Gastroesophageal sphincter (tissue), 4 donors: ENCODE measurements around the gene ALDH18A1. TPM values are rescaled to one million over a fixed set of nuclear protein-coding genes. Genes with fewer than 3 reads are reported as not detected.

Experiments used
- ATAC-seq: fragments of 150-250 bp; one replicate; pipeline ENCODE4 v1.9.1; 2016; ENCODE audit warnings: mild to moderate bottlenecking, moderate library complexity
- H3K27ac ChIP-seq, 4 donors: fragments of 200-600 bp; sonication (generic) in 3 of 4; 1 replicate in 3 of 4; 2 replicates in 1 of 4; pipeline ENCODE4 v1.5.1; 2016 to 2019
- H3K27me3 ChIP-seq: fragments of 200-600 bp; sonication (generic); one replicate; pipeline ENCODE4 v1.5.1; 2019
- H3K36me3 ChIP-seq, 2 donors: fragments of 200-600 bp; sonication (generic); one replicate each; pipeline ENCODE4 v1.5.1; 2019; ENCODE audit warnings: control low read depth in 1 of 2
- H3K4me1 ChIP-seq, 3 donors: fragments of 200-600 bp; sonication (generic); 1 replicate in 2 of 3; 2 replicates in 1 of 3; pipeline ENCODE4 v1.5.1; 2016 to 2019; ENCODE audit warnings: control low read depth in 2 of 3
- H3K4me3 ChIP-seq, 2 donors: fragments of 200-600 bp; sonication (generic); one replicate each; pipeline ENCODE4 v1.5.1; 2019; ENCODE audit warnings: mild to moderate bottlenecking in 1 of 2, moderate library complexity in 1 of 2
- H3K9me3 ChIP-seq, 3 donors: fragments of 200-600 bp; sonication (generic); one replicate each; pipeline ENCODE4 v1.5.1; 2017 to 2019; ENCODE audit warnings: control low read depth in 2 of 3
- CTCF ChIP-seq, 4 experiments: fragments of 200-600 bp in 2 of 4; fragments of 450-650 bp in 2 of 4; sonication (generic) in 1 of 4; IDR thresholded peaks; one replicate each; pipeline ENCODE4 v1.5.1; 2017 to 2019; ENCODE audit warnings: antibody characterized with exemption in 4 of 4, mild to moderate bottlenecking in 2 of 4, moderate library complexity in 2 of 4
- EP300 ChIP-seq: sonication (generic); formaldehyde crosslinking; IDR thresholded peaks from one replicate; pipeline ENCODE4 v1.6.1; 2017; ENCODE audit warnings: antibody characterized with exemption, mild to moderate bottlenecking
- POLR2A ChIP-seq, 2 donors: fragments of 450-650 bp; IDR thresholded peaks; one replicate each; pipeline ENCODE4 v1.6.1; 2017; ENCODE audit warnings: antibody characterized with exemption in 2 of 2, mild to moderate bottlenecking in 2 of 2, moderate library complexity in 1 of 2
- POLR2AphosphoS5 ChIP-seq: sonication (generic); formaldehyde crosslinking; IDR thresholded peaks from one replicate; pipeline ENCODE4 v1.6.1; 2017; ENCODE audit warnings: antibody characterized with exemption
- WGBS, 2 donors: methylation state at CpG; one replicate each; pipeline ENCODE4 v1.1.5; 2018; ENCODE audit warnings: low coverage in 1 of 2; 5-methylcytosine and 5-hydroxymethylcytosine counted together
- total RNA-seq, 4 donors: library from RNA; depleted of rRNA; stranded (reverse); fragments of >200 nt; gene quantifications; one replicate each; pipeline ENCODE4 v1.1.0, GENCODE V29; 2016

The ALDH18A1 gene
- total RNA-seq, 4 donors from 2014 or later, result 19.1 to 32.9 (median 26.7) TPM

- no peak for ATAC-seq
- WGBS, 2 donors, result 0 to 88% methylated on average over 1 of the region's 1 CpG
- H3K36me3 ChIP-seq, result peaks cover 0 to 11% of the 10 kb centered on the region in 2 donors
- H3K27ac ChIP-seq, result peak overlapping the region in 1 of 4 donors; percentile 76
- H3K4me3 ChIP-seq, result peak overlapping the region; percentile 47 to 95
- peaks cover 0 to 28% (median 4%) of the 10 kb centered on the region in 3 donors for H3K4me1 ChIP-seq
- H3K27me3 ChIP-seq, result no peaks in the 10 kb centered on the region
- no peak for TF ChIP-seq POLR2A (IDR thresholded peaks at IDR 0.05)
- no peak for TF ChIP-seq CTCF (IDR thresholded peaks at IDR 0.05)
- TF ChIP-seq EP300, result no peak
- no peak for TF ChIP-seq POLR2AphosphoS5
- H3K9me3 ChIP-seq, result no peaks in the 10 kb centered on the region
Measured at GRCh38 chr10:95657250-95657649, 739 bp upstream of the ALDH18A1 start.

- Histone ChIP-seq H3K9me3 (no peaks in the 10 kb centered on the region), H3K27me3 (no peaks in the 10 kb centered on the region), H3K27ac (peak overlapping the region in 3 of 4 donors; percentile 1 to 81 (median 76)), H3K4me1 (peaks cover 0 to 28% (median 4%) of the 10 kb centered on the region in 3 donors), H3K36me3 (peaks cover 0 to 26% of the 10 kb centered on the region in 2 donors), H3K4me3 (peak overlapping the region; percentile 47 to 95)
- TF ChIP-seq EP300 (no peak), CTCF (IDR thresholded peaks at IDR 0.05) (no peak), POLR2AphosphoS5 (no peak), POLR2A (IDR thresholded peaks at IDR 0.05) (no peak)
- ATAC-seq, result no peak
- 15 to 25% methylated on average over 12 of the region's 23 CpGs for WGBS, 2 donors
Measured at GRCh38 chr10:95655571-95656290, 780 bp downstream of the ALDH18A1 start.

- H3K27ac ChIP-seq, result no peak overlapping the region
- no peak overlapping the region for H3K4me3 ChIP-seq
- no peak for ATAC-seq
- H3K4me1 ChIP-seq, result peaks cover 0 to 28% (median 4%) of the 10 kb centered on the region in 3 donors
- H3K36me3 ChIP-seq, result peaks cover 0 to 33% of the 10 kb centered on the region in 2 donors
- H3K9me3 ChIP-seq, result no peaks in the 10 kb centered on the region
- WGBS, 2 donors, result 88 to 89% methylated on average over 4 to 5 of the region's 5 CpGs
- no peak for TF ChIP-seq CTCF (IDR thresholded peaks at IDR 0.05)
- TF ChIP-seq POLR2AphosphoS5, result no peak
- no peak for TF ChIP-seq POLR2A (IDR thresholded peaks at IDR 0.05)
- TF ChIP-seq EP300, result no peak
- H3K27me3 ChIP-seq, result no peaks in the 10 kb centered on the region
Measured at GRCh38 chr10:95653895-95654294, 2.6 kb downstream of the ALDH18A1 start.

GRCh38 chr10:95651346-95652060 is 5.0 kb downstream of the ALDH18A1 start:
- H3K9me3 ChIP-seq, result no peaks in the 10 kb centered on the region
- peaks cover 0 to 46% of the 10 kb centered on the region in 2 donors for H3K36me3 ChIP-seq
- TF ChIP-seq POLR2A (IDR thresholded peaks at IDR 0.05) (no peak), EP300 (no peak), CTCF (IDR thresholded peaks at IDR 0.05) (no peak), POLR2AphosphoS5 (no peak)
- H3K27ac ChIP-seq, result no peak overlapping the region
- peaks cover 0 to 18% (median 4%) of the 10 kb centered on the region in 3 donors for H3K4me1 ChIP-seq
- no peak for ATAC-seq
- no peak overlapping the region for H3K4me3 ChIP-seq
- no peaks in the 10 kb centered on the region for H3K27me3 ChIP-seq
- 100% methylated on average over 1 of the region's 1 CpG for WGBS, 2 donors
